ENCODE data around the gene GALNT10.

GRCh38 chr5:154147666-154148065 lies 42.9 kb upstream of the GALNT10 start:
- TF ChIP-seq HDGF (IDR thresholded peaks at IDR 0.05; ENCODE audit: borderline replicate concordance) (no peak), LEF1 (IDR thresholded peaks at IDR 0.05; ENCODE audit: borderline replicate concordance) (no peak), FOXM1 (IDR thresholded peaks at IDR 0.05; ENCODE audit: borderline replicate concordance) (no peak), BHLHE40 (IDR thresholded peaks at IDR 0.05; ENCODE audit: borderline replicate concordance) (no peak), SP1 (IDR thresholded peaks at IDR 0.05) (no peak), TARDBP (IDR thresholded peaks at IDR 0.05) (no peak)
